Neural progenitor cell (in vitro differentiated cells): ENCODE measurements around the gene PCGF3. TPM values are rescaled to one million over a fixed set of nuclear protein-coding genes. Genes with fewer than 3 reads are reported as not detected.
A peak's percentile ranks its signal among the peaks of the same experiment; 100 is the strongest.

ENCODE experiments used
- DNase-seq: peaks from one replicate; pipeline ENCODE4 v3.0.0-alpha.2; 2016; ENCODE audit warnings: low spot score
- H2AFZ ChIP-seq: fragments of 200-600 bp; sonication (generic); replicated peaks from 2 replicates; pipeline ENCODE4 v1.6.1; 2016; ENCODE audit warnings: antibody characterized with exemption
- H3F3A ChIP-seq: fragments of 200-600 bp; sonication (generic); 2 replicates; pipeline ENCODE4 v1.6.1; 2016; ENCODE audit warnings: antibody characterized with exemption, low read depth
- H3K27ac ChIP-seq: fragments of 200-600 bp; sonication (generic); 2 replicates; pipeline ENCODE4 v1.5.1; 2016; ENCODE audit warnings: mild to moderate bottlenecking
- H3K27me3 ChIP-seq: fragments of 200-600 bp; sonication (generic); 2 replicates; pipeline ENCODE4 v1.6.1; 2016; ENCODE audit warnings: mild to moderate bottlenecking, moderate library complexity
- H3K36me3 ChIP-seq: fragments of 200-600 bp; sonication (generic); 2 replicates; pipeline ENCODE4 v1.5.1; 2016
- H3K4me1 ChIP-seq: fragments of 200-600 bp; sonication (generic); 2 replicates; pipeline ENCODE4 v1.6.1; 2016; ENCODE audit warnings: mixed run types
- H3K4me2 ChIP-seq: fragments of 200-600 bp; sonication (generic); 2 replicates; pipeline ENCODE4 v1.6.1; 2016
- H3K4me3 ChIP-seq: fragments of 200-600 bp; sonication (generic); 2 replicates; pipeline ENCODE4 v1.5.1; 2016
- H3K79me2 ChIP-seq: fragments of 200-600 bp; sonication (generic); 2 replicates; pipeline ENCODE4 v1.6.1; 2016; ENCODE audit warnings: low read depth
- H3K9ac ChIP-seq: fragments of 200-600 bp; sonication (generic); 2 replicates; pipeline ENCODE4 v1.6.1; 2016
- H3K9me3 ChIP-seq: fragments of 200-600 bp; sonication (generic); 2 replicates; pipeline ENCODE4 v1.5.1; 2016; ENCODE audit warnings: low read depth
- H4K20me1 ChIP-seq: fragments of 200-600 bp; sonication (generic); 2 replicates; pipeline ENCODE4 v1.6.1; 2016; ENCODE audit warnings: low read depth
- H3K27ac Mint-ChIP-seq: 3 replicates; pipeline ENCODE4 v1.8.0; 2021; ENCODE audit warnings: mixed read lengths
- H3K27me3 Mint-ChIP-seq: 2 replicates; pipeline ENCODE4 v1.8.0; 2022; ENCODE audit warnings: low read depth, mild to moderate bottlenecking, inconsistent platforms, moderate library complexity, mixed read lengths; ENCODE audit not compliant: insufficient read depth
- H3K36me3 Mint-ChIP-seq: 3 replicates; pipeline ENCODE4 v1.8.0; 2021; ENCODE audit warnings: mixed read lengths
- H3K4me1 Mint-ChIP-seq: 3 replicates; pipeline ENCODE4 v1.8.0; 2021; ENCODE audit warnings: mixed read lengths
- H3K4me3 Mint-ChIP-seq: 3 replicates; pipeline ENCODE4 v1.8.0; 2021; ENCODE audit warnings: mild to moderate bottlenecking, moderate library complexity, mixed read lengths
- H3K9me3 Mint-ChIP-seq: 3 replicates; pipeline ENCODE4 v1.8.0; 2020; ENCODE audit warnings: mixed read lengths
- CTCF ChIP-seq: fragments of 200-600 bp; sonication (generic); IDR thresholded peaks from 2 replicates; pipeline ENCODE4 v1.5.1; 2017; ENCODE audit warnings: antibody characterized with exemption, mild to moderate bottlenecking
- EZH2 ChIP-seq: fragments of 200-600 bp; sonication (generic); IDR thresholded peaks from 2 replicates; pipeline ENCODE4 v1.6.1; 2017; ENCODE audit warnings: antibody characterized with exemption, mild to moderate bottlenecking, moderate library complexity
- EZH2phosphoT487 ChIP-seq: fragments of 200-600 bp; sonication (generic); IDR thresholded peaks from 2 replicates; pipeline ENCODE4 v1.6.1; 2017; ENCODE audit warnings: antibody characterized with exemption
- total RNA-seq: library from RNA; depleted of rRNA; stranded (reverse); fragments of >200 nt; gene quantifications from 2 replicates; pipeline ENCODE4 v1.2.3, GENCODE V29; 2015; ENCODE audit warnings: low replicate concordance

PCGF3 gene
- total RNA-seq, 1 donor from 2014 or later: 44.7 TPM

DNA sequence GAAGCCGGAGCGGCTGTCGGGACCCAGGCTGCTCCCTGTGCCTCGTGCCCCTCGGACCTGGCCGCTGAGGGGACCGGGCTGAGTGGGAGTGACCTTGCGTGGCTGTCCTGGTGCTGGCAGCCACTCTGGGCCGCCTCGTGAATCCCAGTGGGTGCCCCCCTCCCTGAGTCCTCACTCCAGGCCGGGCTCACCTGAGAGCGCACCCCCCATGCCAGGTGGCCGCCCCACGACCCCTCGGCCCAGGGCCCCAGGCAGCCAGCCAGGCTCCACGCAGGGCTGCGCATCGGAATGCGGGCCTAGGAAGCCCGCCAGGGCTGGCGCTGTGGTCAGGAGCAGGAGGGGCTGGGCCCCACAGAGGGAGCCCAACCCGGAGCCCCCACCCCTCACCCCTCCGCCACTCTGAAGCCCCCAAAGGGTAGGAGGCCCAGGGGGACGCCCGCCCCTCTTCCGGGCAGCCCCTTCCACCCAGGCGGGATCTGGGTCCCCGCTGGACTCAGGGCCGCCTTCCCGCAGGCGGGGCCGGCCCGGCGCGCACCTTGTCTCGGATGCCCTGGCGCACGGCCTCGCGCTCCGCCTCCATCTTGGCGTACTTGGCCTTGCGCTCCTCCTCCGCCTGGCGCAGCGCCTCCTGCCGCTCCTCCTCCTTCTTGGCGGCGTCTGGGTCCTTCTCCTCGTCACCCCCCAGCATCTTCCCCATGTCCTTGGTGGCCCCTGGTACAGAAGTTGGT, 86.4 kb downstream of the PCGF3 start:
- peaks cover 29% of the 10 kb centered on the region for H3K27me3 Mint-ChIP-seq
- no peak for DNase-seq
- peaks cover 25% of the 10 kb centered on the region for H3K4me1 Mint-ChIP-seq
- Histone ChIP-seq H2AFZ (no peak overlapping the region), H3K79me2 (no peaks in the 10 kb centered on the region), H3K9ac (no peak overlapping the region), H3K9me3 (no peaks in the 10 kb centered on the region), H3K27ac (no peak overlapping the region), H3K27me3 (peaks cover 98% of the 10 kb centered on the region), H3K4me3 (no peak overlapping the region), H4K20me1 (peaks cover 8% of the 10 kb centered on the region), H3K36me3 (no peaks in the 10 kb centered on the region), H3K4me1 (peaks cover 19% of the 10 kb centered on the region), H3F3A (peaks cover 9% of the 10 kb centered on the region), H3K4me2 (no peak overlapping the region)
- H3K9me3 Mint-ChIP-seq: no peaks in the 10 kb centered on the region
- no peaks in the 10 kb centered on the region for H3K36me3 Mint-ChIP-seq
- H3K4me3 Mint-ChIP-seq: no peak overlapping the region
- no peak overlapping the region for H3K27ac Mint-ChIP-seq
- TF ChIP-seq CTCF (no peak), EZH2 (no peak), EZH2phosphoT487 (no peak)

DNA sequence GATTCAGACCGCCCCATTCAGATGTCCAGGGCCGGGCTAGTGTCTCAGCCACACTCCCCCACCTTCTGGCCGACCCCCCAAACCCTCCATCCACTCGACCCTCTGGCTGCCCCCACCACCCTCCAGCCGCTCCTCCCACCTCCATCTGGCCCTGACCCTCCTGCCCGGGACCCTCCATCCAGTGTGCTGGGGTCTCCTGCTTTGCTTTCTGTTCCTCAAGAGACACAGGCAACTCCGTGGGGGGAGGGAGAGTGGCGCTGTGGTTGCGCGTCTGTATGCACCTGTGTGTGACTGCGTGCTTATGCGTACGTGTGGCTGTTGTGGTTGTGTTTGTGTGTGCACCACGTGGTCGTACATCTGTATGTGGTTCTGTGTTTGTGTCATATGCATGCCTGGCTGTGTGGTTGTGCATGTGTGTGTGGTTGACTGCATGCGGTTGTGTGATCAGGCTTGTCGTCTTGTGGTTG, 87.0 kb downstream of the PCGF3 start:
- Mint-ChIP-seq H3K9me3 (no peaks in the 10 kb centered on the region), H3K27ac (peak overlapping the region; percentile 69), H3K27me3 (peaks cover 26% of the 10 kb centered on the region), H3K36me3 (no peaks in the 10 kb centered on the region), H3K4me3 (no peak overlapping the region), H3K4me1 (peaks cover 22% of the 10 kb centered on the region)
- Histone ChIP-seq H3K4me1 (peaks cover 19% of the 10 kb centered on the region), H3K4me3 (no peak overlapping the region), H3K9me3 (no peaks in the 10 kb centered on the region), H3K27me3 (peaks cover 98% of the 10 kb centered on the region), H3F3A (peaks cover 9% of the 10 kb centered on the region), H3K36me3 (no peaks in the 10 kb centered on the region), H3K27ac (no peak overlapping the region), H3K4me2 (no peak overlapping the region), H3K79me2 (no peaks in the 10 kb centered on the region), H3K9ac (no peak overlapping the region), H2AFZ (no peak overlapping the region), H4K20me1 (peaks cover 8% of the 10 kb centered on the region)
- no peak for DNase-seq
- TF ChIP-seq CTCF (no peak), EZH2phosphoT487 (no peak), EZH2 (no peak)

- Histone ChIP-seq H3K9ac (no peak overlapping the region), H3K4me3 (no peak overlapping the region), H3K9me3 (no peaks in the 10 kb centered on the region), H3K27ac (no peak overlapping the region), H3K79me2 (no peaks in the 10 kb centered on the region), H3F3A (peaks cover 9% of the 10 kb centered on the region), H3K4me1 (peaks cover 19% of the 10 kb centered on the region), H3K4me2 (no peak overlapping the region), H3K27me3 (peaks cover 98% of the 10 kb centered on the region), H3K36me3 (no peaks in the 10 kb centered on the region), H2AFZ (no peak overlapping the region), H4K20me1 (peaks cover 8% of the 10 kb centered on the region)
- TF ChIP-seq EZH2: no peak
- no peak for TF ChIP-seq EZH2phosphoT487
- no peak for TF ChIP-seq CTCF
- H3K27me3 Mint-ChIP-seq: peaks cover 27% of the 10 kb centered on the region
- DNase-seq: peak; percentile 56
- peak overlapping the region; percentile 69 for H3K27ac Mint-ChIP-seq
- H3K9me3 Mint-ChIP-seq: no peaks in the 10 kb centered on the region
- H3K4me3 Mint-ChIP-seq: no peak overlapping the region
- peaks cover 22% of the 10 kb centered on the region for H3K4me1 Mint-ChIP-seq
- H3K36me3 Mint-ChIP-seq: no peaks in the 10 kb centered on the region
These were observed 87.6 kb downstream of the PCGF3 start for GRCh38 chr4:793093-793861.
